ENCODE measurements around the gene CNOT9.
"Not testable (repeated sequence)": the region's sequence is repeated elsewhere in the genome, so short reads cannot be mapped to it uniquely, and the experiment has no call there.

The CNOT9 gene

GRCh38 chr2:218568190-218569037, at the start of gene CNOT9, which contains the start of gene USP37:
Gene CNOT9, plus strand, starts transcription at chr2:218568839. Its CDS starts 116 bp downstream, at chr2:218568955.
Gene USP37, minus strand, starts transcription at chr2:218568351. Its CDS starts 9,698 bp downstream, at chr2:218558653.
- peak; percentile 99 for DNase-seq (ENCODE audit: low spot score)

GRCh38 chr2:218518876-218519275, 49.8 kb upstream of the CNOT9 start:
- no peak for DNase-seq (ENCODE audit: low spot score)

- no peak for DNase-seq (ENCODE audit: low spot score)
Observed at GRCh38 chr2:218523651-218524050, 45.0 kb upstream of the CNOT9 start.

- DNase-seq (ENCODE audit: low spot score) = not testable (repeated sequence)
Observed at GRCh38 chr2:218528409-218528808, 40.2 kb upstream of the CNOT9 start.

- DNase-seq (ENCODE audit: low spot score) = no peak
Observed at GRCh38 chr2:218529990-218530389, 38.6 kb upstream of the CNOT9 start.

GRCh38 chr2:218536804-218537494, 31.7 kb upstream of the CNOT9 start:
- DNase-seq (ENCODE audit: low spot score) = no peak

GRCh38 chr2:218540015-218540414, 28.6 kb upstream of the CNOT9 start:
- DNase-seq (ENCODE audit: low spot score) = no peak

- DNase-seq (ENCODE audit: low spot score) = no peak
Observed at GRCh38 chr2:218546012-218546411, 22.6 kb upstream of the CNOT9 start.

GRCh38 chr2:218547511-218547910, 21.1 kb upstream of the CNOT9 start:
- DNase-seq (ENCODE audit: low spot score) = no peak

- no peak for DNase-seq (ENCODE audit: low spot score)
Observed at GRCh38 chr2:218547978-218548377, 20.7 kb upstream of the CNOT9 start.

GRCh38 chr2:218554225-218554624, 14.4 kb upstream of the CNOT9 start:
- DNase-seq (ENCODE audit: low spot score) = not testable (repeated sequence)

GRCh38 chr2:218555527-218555926, 13.1 kb upstream of the CNOT9 start:
- no peak for DNase-seq (ENCODE audit: low spot score)

- no peak for DNase-seq (ENCODE audit: low spot score)
Observed at GRCh38 chr2:218557941-218558340, 10.7 kb upstream of the CNOT9 start.

- DNase-seq (ENCODE audit: low spot score) = no peak
Observed at GRCh38 chr2:218558986-218559385, 9.7 kb upstream of the CNOT9 start.

- no peak for DNase-seq (ENCODE audit: low spot score)
Observed at GRCh38 chr2:218564056-218564455, 4.6 kb upstream of the CNOT9 start.

- no peak for DNase-seq (ENCODE audit: low spot score)
Observed at GRCh38 chr2:218566296-218566695, 2.3 kb upstream of the CNOT9 start.

- no peak for DNase-seq (ENCODE audit: low spot score)
Observed at GRCh38 chr2:218567797-218568189, 846 bp upstream of the CNOT9 start.

GRCh38 chr2:218569038-218569431, 396 bp downstream of the CNOT9 start:
- peak; percentile 41 for DNase-seq (ENCODE audit: low spot score)

- DNase-seq (ENCODE audit: low spot score) = no peak
Observed at GRCh38 chr2:218569661-218570500, 1.2 kb downstream of the CNOT9 start.

GRCh38 chr2:218570850-218571249, 2.2 kb downstream of the CNOT9 start:
- no peak for DNase-seq (ENCODE audit: low spot score)

GRCh38 chr2:218576854-218577253, 8.2 kb downstream of the CNOT9 start:
- no peak for DNase-seq (ENCODE audit: low spot score)

- no peak for DNase-seq (ENCODE audit: low spot score)
Observed at GRCh38 chr2:218577482-218578220, 9.0 kb downstream of the CNOT9 start.

Measured in CD4-positive, alpha-beta T cell treated with Interleukin-6 at 100 ng/mL for 8 hours (primary cell).